H1 (cell line): ENCODE results near the gene KLF14. TPM values are rescaled to one million over a fixed set of nuclear protein-coding genes. Genes with fewer than 3 reads are reported as not detected.
A peak's percentile ranks its signal among the peaks of the same experiment; 100 is the strongest.

Experiments
- CTCF ChIA-PET: fragments of 300-600 bp; sonication (Branson Sonifier 250); formaldehyde crosslinking; loops from one replicate; lab custom pipeline; 2021; ENCODE audit not compliant: partially characterized antibody; lab: Charles Lee
- POLR2A ChIA-PET: fragments of 300-600 bp; sonication (Branson Sonifier 250); formaldehyde crosslinking; loops from one replicate; lab custom pipeline; 2021; ENCODE audit warnings: inconsistent platforms; ENCODE audit not compliant: partially characterized antibody; lab: Charles Lee
- DNase-seq, 2 experiments: peaks; one replicate each; pipeline versions ENCODE4 v3.0.0 to v3.0.0-alpha.2; 2010 to 2022; ENCODE audit warnings: low spot score in 2 of 2, low read depth in 1 of 2, mixed read lengths in 1 of 2
- FAIRE-seq: peaks from 2 replicates; lab custom pipeline; 2011; peaks lifted over from hg19 to GRCh38; lab: Jason Lieb, UNC
- H2AFZ ChIP-seq: 2 replicates; pipeline ENCODE4 v1.8.1; 2012; ENCODE audit warnings: low read length, inconsistent platforms
- H2AK5ac ChIP-seq: 2 replicates; pipeline ENCODE4 v1.6.1; 2013; ENCODE audit warnings: low read depth, low read length
- H2BK120ac ChIP-seq: replicated peaks from 2 replicates; pipeline ENCODE3; 2013; ENCODE audit warnings: low read depth, low read length, inconsistent platforms
- H2BK12ac ChIP-seq: 2 replicates; pipeline ENCODE4 v1.6.1; 2013; ENCODE audit warnings: low read depth, low read length
- H2BK15ac ChIP-seq: 2 replicates; pipeline ENCODE4 v1.6.1; 2013; ENCODE audit warnings: low read length
- H2BK20ac ChIP-seq: 2 replicates; pipeline ENCODE4 v1.6.1; 2013; ENCODE audit warnings: low read length
- H2BK5ac ChIP-seq: 2 replicates; pipeline ENCODE4 v1.6.1; 2013; ENCODE audit warnings: low read depth, low read length
- H3K14ac ChIP-seq: 2 replicates; pipeline ENCODE4 v1.6.1; 2013; ENCODE audit warnings: inconsistent platforms; ENCODE audit not compliant: insufficient read length
- H3K18ac ChIP-seq: 2 replicates; pipeline ENCODE4 v1.6.1; 2013; ENCODE audit warnings: low read length; ENCODE audit errors: extremely low read depth
- H3K23ac ChIP-seq: 2 replicates; pipeline ENCODE4 v1.6.1; 2013; ENCODE audit warnings: inconsistent platforms; ENCODE audit not compliant: insufficient read length
- H3K23me2 ChIP-seq: 2 replicates; pipeline ENCODE4 v1.6.1; 2013; ENCODE audit warnings: low read depth, low read length
- H3K27ac ChIP-seq: 2 replicates; pipeline ENCODE4 v1.6.1; 2011; ENCODE audit warnings: low read depth, low read length, inconsistent platforms
- H3K27me3 ChIP-seq, 4 experiments: replicated peaks in 1 of 4; 1 replicate in 1 of 4; 2 replicates in 3 of 4; pipeline versions ENCODE4 v1.6.1 to v1.8.1; 2011 to 2013; ENCODE audit warnings: low read length in 3 of 4, mild to moderate bottlenecking in 3 of 4, inconsistent platforms in 2 of 4, mixed read lengths in 2 of 4, moderate library complexity in 1 of 4; ENCODE audit not compliant: control insufficient read depth in 3 of 4, insufficient read depth in 3 of 4; ENCODE audit errors: extremely low read depth in 1 of 4
- H3K36me3 ChIP-seq, 4 experiments: 2 replicates each; pipeline versions ENCODE4 v1.6.1 to v1.8.1; 2011 to 2013; ENCODE audit warnings: mild to moderate bottlenecking in 4 of 4, low read length in 3 of 4, moderate library complexity in 2 of 4, control low read depth in 1 of 4, inconsistent platforms in 1 of 4; ENCODE audit not compliant: insufficient read depth in 4 of 4, control insufficient read depth in 2 of 4
- H3K4ac ChIP-seq: replicated peaks from 2 replicates; pipeline ENCODE3; 2013; ENCODE audit warnings: low read length, low read depth, mixed read lengths, inconsistent platforms; ENCODE audit not compliant: insufficient read length
- H3K4me1 ChIP-seq, 4 experiments: replicated peaks in 1 of 4; 1 replicate in 1 of 4; 2 replicates in 3 of 4; pipeline versions ENCODE4 v1.6.1 to v1.8.1; 2011 to 2013; ENCODE audit warnings: low read length in 3 of 4, inconsistent platforms in 2 of 4, mixed read lengths in 1 of 4; ENCODE audit not compliant: insufficient read depth in 4 of 4, control insufficient read depth in 3 of 4
- H3K4me2 ChIP-seq, 2 experiments: 2 replicates each; pipeline versions ENCODE4 v1.6.1 to v1.8.1; 2011 to 2013; ENCODE audit warnings: low read depth in 2 of 2, low read length in 2 of 2, control low read depth in 1 of 2, inconsistent platforms in 1 of 2, mild to moderate bottlenecking in 1 of 2; ENCODE audit not compliant: insufficient read depth in 1 of 2
- H3K4me3 ChIP-seq, 4 experiments: fragments of 200-600, 300-600 bp in 1 of 4; sonication (generic), shearing (Covaris generic), sonication (Bioruptor Twin) in 1 of 4; 2 replicates each; pipeline versions ENCODE4 v1.5.1 to v1.8.1; 2011 to 2016; ENCODE audit warnings: low read length in 4 of 4, low read depth in 3 of 4, control low read depth in 2 of 4, inconsistent platforms in 2 of 4, mild to moderate bottlenecking in 2 of 4, mixed read lengths in 1 of 4, moderate library complexity in 1 of 4; ENCODE audit not compliant: insufficient read depth in 2 of 4; ENCODE audit errors: extremely low read depth in 1 of 4
- H3K56ac ChIP-seq: replicated peaks from 2 replicates; pipeline ENCODE3; 2013; ENCODE audit warnings: low read depth, mild to moderate bottlenecking, mixed read lengths, low read length, inconsistent platforms; ENCODE audit not compliant: insufficient read length
- H3K79me1 ChIP-seq: 2 replicates; pipeline ENCODE4 v1.6.1; 2013; ENCODE audit warnings: low read depth, low read length, control low read depth
- H3K79me2 ChIP-seq, 2 experiments: 2 replicates each; pipeline versions ENCODE4 v1.6.1 to v1.8.1; 2012 to 2013; ENCODE audit warnings: low read length in 2 of 2, mild to moderate bottlenecking in 2 of 2, inconsistent platforms in 1 of 2; ENCODE audit not compliant: insufficient read depth in 2 of 2, control insufficient read depth in 1 of 2
- H3K9ac ChIP-seq, 4 experiments: replicated peaks in 1 of 4; 1 replicate in 1 of 4; 2 replicates in 3 of 4; pipeline versions ENCODE4 v1.6.1 to v1.8.1; 2011 to 2013; ENCODE audit warnings: low read depth in 3 of 4, low read length in 3 of 4, control low read depth in 2 of 4, mild to moderate bottlenecking in 2 of 4, moderate library complexity in 2 of 4, inconsistent platforms in 1 of 4; ENCODE audit errors: extremely low read depth in 1 of 4
- H3K9me3 ChIP-seq, 2 experiments: 2 replicates each; pipeline versions ENCODE4 v1.6.1 to v1.8.1; 2012 to 2013; ENCODE audit warnings: mild to moderate bottlenecking in 2 of 2, moderate library complexity in 2 of 2, control low read depth in 1 of 2, inconsistent platforms in 1 of 2, low read depth in 1 of 2, low read length in 1 of 2, mixed read lengths in 1 of 2; ENCODE audit not compliant: insufficient read depth in 2 of 2
- H4K20me1 ChIP-seq, 2 experiments: replicated peaks in 1 of 2; 2 replicates each; pipeline versions ENCODE3 to v1.8.1; 2011 to 2013; ENCODE audit warnings: inconsistent platforms in 2 of 2, low read length in 2 of 2, mild to moderate bottlenecking in 1 of 2; ENCODE audit not compliant: insufficient read depth in 2 of 2, control insufficient read depth in 1 of 2
- H4K5ac ChIP-seq: 2 replicates; pipeline ENCODE4 v1.6.1; 2013; ENCODE audit warnings: low read length, low read depth, mixed read lengths, inconsistent platforms; ENCODE audit not compliant: insufficient read length
- H4K8ac ChIP-seq: 2 replicates; pipeline ENCODE4 v1.8.0; 2013; ENCODE audit warnings: mild to moderate bottlenecking, moderate library complexity, low read length, inconsistent platforms; ENCODE audit not compliant: insufficient read depth; ENCODE audit errors: extremely low read depth
- H4K91ac ChIP-seq: replicated peaks from 2 replicates; pipeline ENCODE3; 2013; ENCODE audit warnings: low read length, mixed read lengths, inconsistent platforms; ENCODE audit not compliant: insufficient read length
- PHF8 ChIP-seq: fragments of 200-600 bp; sonication (generic); conservative IDR thresholded peaks from 2 replicates; pipeline ENCODE4 v1.7.1; 2012; ENCODE audit warnings: low read depth, mild to moderate bottlenecking, inconsistent platforms, low read length, moderate library complexity
- POLR2AphosphoS5 ChIP-seq: IDR thresholded peaks from 2 replicates; pipeline ENCODE4 v1.6.1; 2011; ENCODE audit warnings: low read depth, low read length
- RAD21 ChIP-seq, 2 experiments: IDR thresholded peaks in 1 of 2; conservative IDR thresholded peaks in 1 of 2; 2 replicates each; pipeline ENCODE4 v1.6.1; 2011; ENCODE audit warnings: low read depth in 2 of 2, low read length in 2 of 2, improper control_type of control experiment in 1 of 2, inconsistent platforms in 1 of 2, mild to moderate bottlenecking in 1 of 2, moderate library complexity in 1 of 2
- RBBP5 ChIP-seq: IDR thresholded peaks from 2 replicates; pipeline ENCODE4 v1.7.1; 2012; ENCODE audit warnings: low read depth, mild to moderate bottlenecking, inconsistent platforms, low read length, moderate library complexity, borderline replicate concordance
- WGBS, 2 experiments: shearing (Covaris generic) in 1 of 2; methylation state at CpG; one replicate each; pipeline versions ENCODE4 v1.1.6 to v1.1.7; 2013 to 2015; ENCODE audit warnings: low lambda C conversion rate in 2 of 2, mixed read lengths in 2 of 2, inconsistent platforms in 1 of 2, low coverage in 1 of 2, missing lambda C conversion rate in 1 of 2; ENCODE audit not compliant: insufficient replicate concordance in 2 of 2, insufficient coverage in 1 of 2, insufficient read length in 1 of 2; ENCODE audit errors: extremely low coverage in 1 of 2, missing lambda C conversion rate in 1 of 2; 5-methylcytosine and 5-hydroxymethylcytosine counted together
- polyA plus RNA-seq, 7 experiments: library from polyadenylated mRNA; depleted of rRNA in 3 of 7; stranded (reverse) in 5 of 7; unstranded in 2 of 7; fragments of >200 nt in 5 of 7; fragments of 200-250 nt in 2 of 7; gene quantifications; 1 replicate in 5 of 7; 2 replicates in 1 of 7; 4 replicates in 1 of 7; pipeline versions ENCODE4 v1.2.1 to v1.2.3, GENCODE V29; 2011 to 2013; ENCODE audit warnings: missing spikeins in 2 of 7, mixed read lengths in 2 of 7
- total RNA-seq: library from RNA; stranded (reverse); fragmentation: NEBNext Ultra II Directional; extraction: Animal tissue kit (Norgen Biotek cat#: 25700); gene quantifications from 2 replicates; pipeline ENCODE4 v1.2.1, GENCODE V29; 2021
- TF ChIP-seq, protein P1 (sequence below), 3 experiments: IDR thresholded peaks; 1 replicate in 2 of 3; 2 replicates in 1 of 3; pipeline versions ENCODE4 v1.5.1 to v1.6.1; 2011; ENCODE audit warnings: low read length in 3 of 3, mild to moderate bottlenecking in 3 of 3, inconsistent platforms in 2 of 3, low read depth in 1 of 3, moderate library complexity in 1 of 3; ENCODE audit not compliant: insufficient read depth in 1 of 3; ENCODE audit errors: control extremely low read depth in 1 of 3

KLF14 gene
- total and polyA plus RNA-seq, 2 of the 8 experiments (the other 6 are each of a cell fraction or from before 2014, with no cell fraction given) = 0.02 TPM; not detected in 1

DNA sequence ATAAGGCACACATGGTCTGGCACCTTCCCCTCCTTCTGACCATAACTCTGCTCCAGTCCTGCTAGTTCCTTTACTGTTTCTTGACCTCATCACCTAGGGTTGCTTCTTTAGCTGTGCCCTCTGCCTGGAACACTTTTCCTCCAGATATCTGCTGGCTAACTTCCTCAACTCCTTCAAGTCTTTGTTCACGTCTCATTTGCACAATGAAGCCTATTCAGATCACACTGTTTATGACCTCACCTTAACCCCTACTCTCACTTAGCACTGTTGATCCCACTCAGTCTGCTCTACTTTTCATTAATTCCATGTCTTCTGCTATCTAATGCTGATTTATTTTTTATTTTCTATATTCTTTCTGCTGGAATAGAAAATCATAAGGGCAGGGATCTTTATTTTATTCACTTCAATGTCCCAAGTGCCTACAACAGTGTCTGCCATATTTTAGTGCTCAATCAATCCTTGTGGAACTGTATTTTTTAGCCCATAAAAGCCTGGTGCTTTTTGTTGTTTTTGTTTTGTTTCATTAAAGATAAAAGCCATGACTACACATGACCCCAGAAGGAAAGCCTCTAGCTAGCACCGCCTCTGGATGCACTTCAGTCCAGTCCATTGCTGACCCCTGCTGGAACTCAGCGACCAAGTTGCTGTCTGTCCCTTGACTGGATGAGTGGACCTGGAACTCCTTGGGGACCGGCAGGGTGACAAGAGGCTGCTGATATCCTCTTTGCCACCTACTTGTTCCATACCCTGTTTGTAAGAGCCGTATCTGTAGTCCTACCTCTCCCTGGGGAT, 12.3 kb downstream of the KLF14 start:
- FAIRE-seq = peak; percentile 82
- whole genome bisulfite sequencing, 2 experiments = 62% methylated on average over 5 of the region's 5 CpGs; no CpG with 5 or more reads in 1 of the 2 experiments

More for the DNA sequence above, 12.3 kb downstream of the KLF14 start:
- CTCF ChIA-PET = interaction anchor here (0.6 to 2.5 kb wide), 12 partner anchors 11 to 1561 kb away, joined by 3 to 9 read pairs (median 3); no protein-coding TSS in a partner anchor
- Histone ChIP-seq H2AK5ac (no peak overlapping the region), H2AFZ (no peak overlapping the region), H3K56ac (no peak overlapping the region), H4K91ac (no peak overlapping the region), H3K9ac (no peak overlapping the region), H2BK20ac (no peak overlapping the region), H3K4ac (no peak overlapping the region), H3K23me2 (no peaks in the 10 kb centered on the region), H4K5ac (no peak overlapping the region), H2BK5ac (no peak overlapping the region), H3K79me2 (no peaks in the 10 kb centered on the region), H2BK15ac (no peak overlapping the region), H3K23ac (no peak overlapping the region), H2BK120ac (no peak overlapping the region), H3K4me1 (peaks cover 0 to 3% (median 0%) of the 10 kb centered on the region in 4 experiments; a peak in 1 of 7 replicates), H3K27me3 (no peaks in the 10 kb centered on the region; a peak in 1 of 7 replicates), H4K20me1 (no peaks in the 10 kb centered on the region), H3K79me1 (no peaks in the 10 kb centered on the region), H3K36me3 (no peaks in the 10 kb centered on the region), H3K4me3 (no peak overlapping the region), H4K8ac (no peak overlapping the region), H2BK12ac (no peak overlapping the region), H3K27ac (no peak overlapping the region), H3K14ac (no peak overlapping the region), H3K18ac (no peak overlapping the region), H3K4me2 (no peak overlapping the region), H3K9me3 (no peaks in the 10 kb centered on the region)
- POLR2A ChIA-PET = interaction anchor here (0.6 kb wide), 1 partner anchor 606 kb away, joined by 3 read pairs; no protein-coding TSS in a partner anchor
- TF ChIP-seq, protein P1, sequence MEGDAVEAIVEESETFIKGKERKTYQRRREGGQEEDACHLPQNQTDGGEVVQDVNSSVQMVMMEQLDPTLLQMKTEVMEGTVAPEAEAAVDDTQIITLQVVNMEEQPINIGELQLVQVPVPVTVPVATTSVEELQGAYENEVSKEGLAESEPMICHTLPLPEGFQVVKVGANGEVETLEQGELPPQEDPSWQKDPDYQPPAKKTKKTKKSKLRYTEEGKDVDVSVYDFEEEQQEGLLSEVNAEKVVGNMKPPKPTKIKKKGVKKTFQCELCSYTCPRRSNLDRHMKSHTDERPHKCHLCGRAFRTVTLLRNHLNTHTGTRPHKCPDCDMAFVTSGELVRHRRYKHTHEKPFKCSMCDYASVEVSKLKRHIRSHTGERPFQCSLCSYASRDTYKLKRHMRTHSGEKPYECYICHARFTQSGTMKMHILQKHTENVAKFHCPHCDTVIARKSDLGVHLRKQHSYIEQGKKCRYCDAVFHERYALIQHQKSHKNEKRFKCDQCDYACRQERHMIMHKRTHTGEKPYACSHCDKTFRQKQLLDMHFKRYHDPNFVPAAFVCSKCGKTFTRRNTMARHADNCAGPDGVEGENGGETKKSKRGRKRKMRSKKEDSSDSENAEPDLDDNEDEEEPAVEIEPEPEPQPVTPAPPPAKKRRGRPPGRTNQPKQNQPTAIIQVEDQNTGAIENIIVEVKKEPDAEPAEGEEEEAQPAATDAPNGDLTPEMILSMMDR (IDR thresholded peaks at IDR 0.05; ENCODE audit: control extremely low read depth in 1 of 3, insufficient read depth in 1 of 3, low read depth in 1 of 3, low read length in 3 of 3) = peak; percentile 74 to 82 (median 81)
- TF ChIP-seq POLR2AphosphoS5 (no peak), PHF8 (no peak), RAD21 (IDR thresholded peaks at IDR 0.05 in 1 of 2, conservative IDR thresholded peaks at IDR 0.05 in 1 of 2; ENCODE audit: low read depth in 2 of 2, low read length in 2 of 2) (peak; percentile 89 to 90), RBBP5 (no peak)
- peak in 1 of 2 experiments; percentile 60 for DNase-seq
